Measurements from ENCODE around the gene VEZT. TPM values are rescaled to one million over a fixed set of nuclear protein-coding genes. Genes with fewer than 3 reads are reported as not detected.

VEZT gene
- total and polyA plus RNA-seq, 9 of the 15 experiments (the other 6 are each of a cell fraction or from before 2014, with no cell fraction given): 16.1 to 61.5 (median 32.6) TPM

DNA sequence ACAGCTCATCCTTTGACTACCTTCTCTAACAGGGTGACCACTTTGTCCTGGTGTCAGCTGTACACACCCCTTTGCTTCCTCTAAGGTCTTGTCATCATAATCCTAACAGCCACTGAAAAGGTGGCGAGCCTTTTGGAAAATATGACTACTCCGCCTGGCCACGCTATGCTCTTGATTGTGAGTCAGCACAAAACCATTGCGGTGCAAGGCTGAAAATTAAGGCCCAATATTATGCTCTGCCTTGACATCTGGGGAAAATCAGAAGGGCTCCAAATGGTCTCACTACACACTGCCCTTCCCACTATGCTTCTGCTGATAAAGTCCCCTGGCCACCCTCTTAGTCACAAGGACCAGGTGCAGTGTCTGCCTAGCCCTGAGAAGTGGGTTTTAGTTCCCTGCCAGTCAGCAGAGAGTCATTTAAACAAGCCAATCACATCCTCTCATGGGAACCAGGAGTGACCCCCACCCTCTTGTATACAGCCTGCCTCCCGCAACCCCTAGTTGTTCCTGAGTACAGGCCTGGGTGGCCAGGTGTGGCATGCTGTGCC, 34.7 kb upstream of the VEZT start (continued):
- TF ChIP-seq, protein P1, sequence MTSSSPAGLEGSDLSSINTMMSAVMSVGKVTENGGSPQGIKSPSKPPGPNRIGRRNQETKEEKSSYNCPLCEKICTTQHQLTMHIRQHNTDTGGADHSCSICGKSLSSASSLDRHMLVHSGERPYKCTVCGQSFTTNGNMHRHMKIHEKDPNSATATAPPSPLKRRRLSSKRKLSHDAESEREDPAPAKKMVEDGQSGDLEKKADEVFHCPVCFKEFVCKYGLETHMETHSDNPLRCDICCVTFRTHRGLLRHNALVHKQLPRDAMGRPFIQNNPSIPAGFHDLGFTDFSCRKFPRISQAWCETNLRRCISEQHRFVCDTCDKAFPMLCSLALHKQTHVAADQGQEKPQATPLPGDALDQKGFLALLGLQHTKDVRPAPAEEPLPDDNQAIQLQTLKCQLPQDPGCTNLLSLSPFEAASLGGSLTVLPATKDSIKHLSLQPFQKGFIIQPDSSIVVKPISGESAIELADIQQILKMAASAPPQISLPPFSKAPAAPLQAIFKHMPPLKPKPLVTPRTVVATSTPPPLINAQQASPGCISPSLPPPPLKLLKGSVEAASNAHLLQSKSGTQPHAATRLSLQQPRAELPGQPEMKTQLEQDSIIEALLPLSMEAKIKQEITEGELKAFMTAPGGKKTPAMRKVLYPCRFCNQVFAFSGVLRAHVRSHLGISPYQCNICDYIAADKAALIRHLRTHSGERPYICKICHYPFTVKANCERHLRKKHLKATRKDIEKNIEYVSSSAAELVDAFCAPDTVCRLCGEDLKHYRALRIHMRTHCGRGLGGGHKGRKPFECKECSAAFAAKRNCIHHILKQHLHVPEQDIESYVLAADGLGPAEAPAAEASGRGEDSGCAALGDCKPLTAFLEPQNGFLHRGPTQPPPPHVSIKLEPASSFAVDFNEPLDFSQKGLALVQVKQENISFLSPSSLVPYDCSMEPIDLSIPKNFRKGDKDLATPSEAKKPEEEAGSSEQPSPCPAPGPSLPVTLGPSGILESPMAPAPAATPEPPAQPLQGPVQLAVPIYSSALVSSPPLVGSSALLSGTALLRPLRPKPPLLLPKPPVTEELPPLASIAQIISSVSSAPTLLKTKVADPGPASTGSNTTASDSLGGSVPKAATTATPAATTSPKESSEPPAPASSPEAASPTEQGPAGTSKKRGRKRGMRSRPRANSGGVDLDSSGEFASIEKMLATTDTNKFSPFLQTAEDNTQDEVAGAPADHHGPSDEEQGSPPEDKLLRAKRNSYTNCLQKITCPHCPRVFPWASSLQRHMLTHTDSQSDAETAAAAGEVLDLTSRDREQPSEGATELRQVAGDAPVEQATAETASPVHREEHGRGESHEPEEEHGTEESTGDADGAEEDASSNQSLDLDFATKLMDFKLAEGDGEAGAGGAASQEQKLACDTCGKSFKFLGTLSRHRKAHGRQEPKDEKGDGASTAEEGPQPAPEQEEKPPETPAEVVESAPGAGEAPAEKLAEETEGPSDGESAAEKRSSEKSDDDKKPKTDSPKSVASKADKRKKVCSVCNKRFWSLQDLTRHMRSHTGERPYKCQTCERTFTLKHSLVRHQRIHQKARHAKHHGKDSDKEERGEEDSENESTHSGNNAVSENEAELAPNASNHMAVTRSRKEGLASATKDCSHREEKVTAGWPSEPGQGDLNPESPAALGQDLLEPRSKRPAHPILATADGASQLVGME (CRISPR knock-in tag; IDR thresholded peaks at IDR 0.05): no peak
- TF ChIP-seq RERE (CRISPR knock-in tag; IDR thresholded peaks at IDR 0.05; ENCODE audit: borderline replicate concordance) (no peak), OTX1 (CRISPR knock-in tag; IDR thresholded peaks at IDR 0.05) (no peak), RBM39 (optimal IDR thresholded peaks at IDR 0.05; ENCODE audit: low read depth, low read length) (no peak), NCOA1 (IDR thresholded peaks at IDR 0.05; ENCODE audit: low read depth) (no peak), KAT2B (IDR thresholded peaks at IDR 0.05; ENCODE audit: low read depth, low read length) (no peak), ZSCAN29 (IDR thresholded peaks at IDR 0.05) (no peak), ZNF263 (CRISPR knock-in tag; IDR thresholded peaks at IDR 0.05; ENCODE audit: borderline replicate concordance) (no peak)
- TF ChIP-seq, protein P2, sequence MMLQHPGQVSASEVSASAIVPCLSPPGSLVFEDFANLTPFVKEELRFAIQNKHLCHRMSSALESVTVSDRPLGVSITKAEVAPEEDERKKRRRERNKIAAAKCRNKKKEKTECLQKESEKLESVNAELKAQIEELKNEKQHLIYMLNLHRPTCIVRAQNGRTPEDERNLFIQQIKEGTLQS (IDR thresholded peaks at IDR 0.05): peak; percentile 84
- TF ChIP-seq, protein P2 (CRISPR knock-in tag; conservative IDR thresholded peaks at IDR 0.05): peak; percentile 92
- TF ChIP-seq, protein P3, sequence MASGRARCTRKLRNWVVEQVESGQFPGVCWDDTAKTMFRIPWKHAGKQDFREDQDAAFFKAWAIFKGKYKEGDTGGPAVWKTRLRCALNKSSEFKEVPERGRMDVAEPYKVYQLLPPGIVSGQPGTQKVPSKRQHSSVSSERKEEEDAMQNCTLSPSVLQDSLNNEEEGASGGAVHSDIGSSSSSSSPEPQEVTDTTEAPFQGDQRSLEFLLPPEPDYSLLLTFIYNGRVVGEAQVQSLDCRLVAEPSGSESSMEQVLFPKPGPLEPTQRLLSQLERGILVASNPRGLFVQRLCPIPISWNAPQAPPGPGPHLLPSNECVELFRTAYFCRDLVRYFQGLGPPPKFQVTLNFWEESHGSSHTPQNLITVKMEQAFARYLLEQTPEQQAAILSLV (tag; IDR thresholded peaks at IDR 0.05): no peak
- TF ChIP-seq, protein P4, sequence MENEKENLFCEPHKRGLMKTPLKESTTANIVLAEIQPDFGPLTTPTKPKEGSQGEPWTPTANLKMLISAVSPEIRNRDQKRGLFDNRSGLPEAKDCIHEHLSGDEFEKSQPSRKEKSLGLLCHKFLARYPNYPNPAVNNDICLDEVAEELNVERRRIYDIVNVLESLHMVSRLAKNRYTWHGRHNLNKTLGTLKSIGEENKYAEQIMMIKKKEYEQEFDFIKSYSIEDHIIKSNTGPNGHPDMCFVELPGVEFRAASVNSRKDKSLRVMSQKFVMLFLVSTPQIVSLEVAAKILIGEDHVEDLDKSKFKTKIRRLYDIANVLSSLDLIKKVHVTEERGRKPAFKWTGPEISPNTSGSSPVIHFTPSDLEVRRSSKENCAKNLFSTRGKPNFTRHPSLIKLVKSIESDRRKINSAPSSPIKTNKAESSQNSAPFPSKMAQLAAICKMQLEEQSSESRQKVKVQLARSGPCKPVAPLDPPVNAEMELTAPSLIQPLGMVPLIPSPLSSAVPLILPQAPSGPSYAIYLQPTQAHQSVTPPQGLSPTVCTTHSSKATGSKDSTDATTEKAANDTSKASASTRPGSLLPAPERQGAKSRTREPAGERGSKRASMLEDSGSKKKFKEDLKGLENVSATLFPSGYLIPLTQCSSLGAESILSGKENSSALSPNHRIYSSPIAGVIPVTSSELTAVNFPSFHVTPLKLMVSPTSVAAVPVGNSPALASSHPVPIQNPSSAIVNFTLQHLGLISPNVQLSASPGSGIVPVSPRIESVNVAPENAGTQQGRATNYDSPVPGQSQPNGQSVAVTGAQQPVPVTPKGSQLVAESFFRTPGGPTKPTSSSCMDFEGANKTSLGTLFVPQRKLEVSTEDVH (IDR thresholded peaks at IDR 0.05; ENCODE audit: low read depth, partially characterized antibody): no peak

Measured in K562 (cell line).